NB4 (cell line): ENCODE measurements around the gene SPATA9.

Experiments used
- DNase-seq: peaks from one replicate; pipeline ENCODE4 v3.0.0; 2010; ENCODE audit warnings: low read depth
- H3K4me3 ChIP-seq: one replicate; pipeline ENCODE4 v1.5.1; 2011; ENCODE audit warnings: mild to moderate bottlenecking, low read depth, low read length, moderate library complexity
- CTCF ChIP-seq: IDR thresholded peaks from one replicate; pipeline ENCODE4 v1.5.1; 2012; ENCODE audit warnings: low read depth, low read length
- MYC ChIP-seq: IDR thresholded peaks from 2 replicates; pipeline ENCODE4 v1.6.1; 2011; ENCODE audit warnings: low read depth, low read length
- POLR2A ChIP-seq: IDR thresholded peaks from 2 replicates; pipeline ENCODE4 v1.6.1; 2011; ENCODE audit warnings: mild to moderate bottlenecking; ENCODE audit not compliant: insufficient read length; ENCODE audit errors: extremely low read depth
- TF ChIP-seq, protein P1 (sequence below): IDR thresholded peaks from 2 replicates; pipeline ENCODE4 v1.6.1; 2011; ENCODE audit warnings: low read depth, low read length

SPATA9 gene

GRCh38 chr5:95613514-95613913 is 69.3 kb downstream of the SPATA9 start:
- no peak overlapping the region for H3K4me3 ChIP-seq
- no peak for TF ChIP-seq CTCF
- TF ChIP-seq MYC: no peak
- TF ChIP-seq, protein P1, sequence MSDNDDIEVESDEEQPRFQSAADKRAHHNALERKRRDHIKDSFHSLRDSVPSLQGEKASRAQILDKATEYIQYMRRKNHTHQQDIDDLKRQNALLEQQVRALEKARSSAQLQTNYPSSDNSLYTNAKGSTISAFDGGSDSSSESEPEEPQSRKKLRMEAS: no peak
- no peak for TF ChIP-seq POLR2A

DNA sequence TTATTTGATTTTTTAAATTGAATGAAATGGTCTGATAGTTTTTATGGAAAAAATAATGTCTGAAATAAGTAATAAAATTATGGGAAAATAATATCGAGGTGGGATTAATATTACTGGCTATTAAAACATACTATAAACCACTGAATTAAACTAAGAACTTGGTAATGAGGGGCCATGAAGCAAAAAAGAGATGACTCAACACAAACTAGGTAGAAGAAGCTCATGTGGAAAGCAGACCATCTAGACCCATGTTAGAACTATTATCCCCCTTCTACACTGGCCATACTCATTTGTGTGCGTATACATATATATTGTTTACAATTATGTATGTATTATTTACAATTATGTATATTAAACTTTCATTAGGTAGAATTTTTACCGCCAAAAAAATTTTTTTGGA is 71.4 kb downstream of the SPATA9 start:
- H3K4me3 ChIP-seq: no peak overlapping the region
- no peak for DNase-seq
- TF ChIP-seq MYC (no peak), POLR2A (no peak), CTCF (no peak)
- TF ChIP-seq, protein P1: no peak

More at GRCh38 chr5:95613514-95613913, 69.3 kb downstream of the SPATA9 start:
- DNase-seq: no peak

DNA sequence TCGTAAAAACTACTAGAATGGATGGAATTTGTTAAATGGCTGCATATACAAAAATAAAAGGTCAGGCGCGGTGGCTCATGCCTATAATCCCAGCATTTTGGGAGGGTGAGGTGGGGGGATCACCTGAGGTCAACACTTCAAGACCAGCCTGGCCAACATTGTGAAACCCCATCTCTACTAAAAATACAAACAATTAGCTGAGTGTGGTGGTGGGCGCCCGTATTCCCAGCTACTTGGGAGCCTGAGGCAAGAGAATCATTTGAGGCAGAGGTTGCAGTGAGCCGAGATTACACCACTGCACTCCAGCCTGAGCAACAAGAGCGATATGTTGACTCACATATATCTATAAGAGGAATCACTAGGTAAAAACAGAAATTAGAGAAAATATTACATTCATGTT is 72.2 kb downstream of the SPATA9 start:
- no peak overlapping the region for H3K4me3 ChIP-seq
- DNase-seq: no peak
- TF ChIP-seq, protein P1: no peak
- no peak for TF ChIP-seq POLR2A
- no peak for TF ChIP-seq MYC
- TF ChIP-seq CTCF: no peak

GRCh38 chr5:95609711-95610110 is 73.1 kb downstream of the SPATA9 start:
- TF ChIP-seq MYC: no peak
- TF ChIP-seq, protein P1: no peak
- no peak for TF ChIP-seq POLR2A
- no peak for TF ChIP-seq CTCF
- DNase-seq: no peak
- no peak overlapping the region for H3K4me3 ChIP-seq
